HepG2 (cell line): ENCODE data around the gene PEX19. TPM values are rescaled to one million over a fixed set of nuclear protein-coding genes. Genes with fewer than 3 reads are reported as not detected.

ENCODE experiments used
- ARID4A ChIP-seq: sonication (generic); formaldehyde crosslinking; IDR thresholded peaks from 2 replicates; pipeline ENCODE4 v1.5.0; 2020; ENCODE audit warnings: mild to moderate bottlenecking, missing genetic modification reagents, borderline replicate concordance
- ARID5B ChIP-seq: IDR thresholded peaks from 2 replicates; pipeline ENCODE4 v1.4.0; 2020; ENCODE audit warnings: mild to moderate bottlenecking, missing genetic modification reagents
- FOXA1 ChIP-seq, 2 experiments: fragments of 450-650 bp in 1 of 2; sonication (generic) in 1 of 2; formaldehyde crosslinking in 1 of 2; IDR thresholded peaks; 2 replicates each; pipeline versions ENCODE4 v1.4.0 to v1.6.1; 2016 to 2020; ENCODE audit warnings: missing genetic modification reagents in 1 of 2
- FOXK1 ChIP-seq: sonication (generic); formaldehyde crosslinking; IDR thresholded peaks from 2 replicates; pipeline ENCODE4 v1.4.0; 2020; ENCODE audit warnings: low read depth, missing genetic modification reagents, borderline replicate concordance
- KAT7 ChIP-seq: IDR thresholded peaks from 2 replicates; pipeline ENCODE4 v1.6.1; 2018; ENCODE audit warnings: borderline replicate concordance, missing compliant biosample characterization
- KDM3A ChIP-seq: IDR thresholded peaks from 2 replicates; pipeline ENCODE4 v1.6.1; 2018; ENCODE audit warnings: low read depth, missing compliant biosample characterization
- MNT ChIP-seq: fragments of 450-650 bp; IDR thresholded peaks from 2 replicates; pipeline ENCODE4 v1.6.1; 2016
- NCOA2 ChIP-seq: sonication (generic); formaldehyde crosslinking; IDR thresholded peaks from 2 replicates; pipeline ENCODE4 v1.8.0; 2022; ENCODE audit warnings: inconsistent platforms
- NFYB ChIP-seq: sonication (generic); formaldehyde crosslinking; IDR thresholded peaks from 2 replicates; pipeline ENCODE4 v1.4.0; 2020; ENCODE audit warnings: missing genetic modification reagents
- NFYC ChIP-seq: IDR thresholded peaks from 2 replicates; pipeline ENCODE4 v1.6.1; 2016; ENCODE audit warnings: missing genetic modification reagents, missing compliant biosample characterization
- SATB2 ChIP-seq: sonication (generic); formaldehyde crosslinking; IDR thresholded peaks from 2 replicates; pipeline ENCODE4 v1.5.0; 2020; ENCODE audit warnings: missing genetic modification reagents
- SP2 ChIP-seq: sonication (generic); formaldehyde crosslinking; IDR thresholded peaks from 2 replicates; pipeline ENCODE4 v1.5.1; 2020; ENCODE audit warnings: mild to moderate bottlenecking, missing genetic modification reagents
- TFDP1 ChIP-seq: IDR thresholded peaks from 2 replicates; pipeline ENCODE4 v1.6.1; 2016; ENCODE audit warnings: missing compliant biosample characterization, missing genetic modification reagents, borderline replicate concordance
- TGIF2 ChIP-seq: IDR thresholded peaks from 2 replicates; pipeline ENCODE4 v1.6.1; 2016; ENCODE audit warnings: control low read depth, missing compliant biosample characterization
- ZNF143 ChIP-seq: sonication (generic); formaldehyde crosslinking; IDR thresholded peaks from 2 replicates; pipeline ENCODE4 v1.4.0; 2020; ENCODE audit warnings: missing genetic modification reagents
- ZNF296 ChIP-seq: sonication (generic); formaldehyde crosslinking; conservative IDR thresholded peaks from 2 replicates; pipeline ENCODE4 v1.5.0; 2020; ENCODE audit warnings: mild to moderate bottlenecking, missing genetic modification reagents
- ZNF546 ChIP-seq: sonication (generic); formaldehyde crosslinking; conservative IDR thresholded peaks from 2 replicates; pipeline ENCODE4 v1.8.1; 2023; ENCODE audit warnings: mild to moderate bottlenecking, missing genetic modification reagents
- ZNF772 ChIP-seq: sonication (generic); formaldehyde crosslinking; IDR thresholded peaks from 2 replicates; pipeline ENCODE4 v1.5.0; 2020; ENCODE audit warnings: mild to moderate bottlenecking, missing genetic modification reagents
- ZZZ3 ChIP-seq: sonication (generic); formaldehyde crosslinking; IDR thresholded peaks from 2 replicates; pipeline ENCODE4 v1.4.0; 2020; ENCODE audit warnings: missing genetic modification reagents, mild to moderate bottlenecking, borderline replicate concordance
- polyA plus RNA-seq, 8 experiments: library from polyadenylated mRNA; depleted of rRNA in 3 of 8; stranded (reverse) in 7 of 8; unstranded in 1 of 8; fragments of >200 nt; fragmentation: Illumina TruSeq in 4 of 8; extraction: Trizol in 4 of 8; gene quantifications; 2 replicates each; pipeline versions ENCODE4 v1.2.1 to v1.2.3, GENCODE V29; 2011 to 2016; ENCODE audit warnings: low read depth in 4 of 8, missing spikeins in 1 of 8, mixed read lengths in 1 of 8; ENCODE audit not compliant: insufficient read depth in 1 of 8
- total RNA-seq, 5 experiments: library from RNA; depleted of rRNA; stranded (reverse); fragments of >200 nt; fragmentation: Illumina TruSeq; extraction: Trizol; gene quantifications; 2 replicates each; pipeline ENCODE4 v1.2.3, GENCODE V29; 2016; ENCODE audit warnings: low read depth in 1 of 5

Gene PEX19
- total and polyA plus RNA-seq, 2 of the 13 experiments (the other 11 are each of a cell fraction or from before 2014, with no cell fraction given): 47.0 to 51.8 TPM

- TF ChIP-seq ARID5B (CRISPR knock-in tag) (peak; percentile 25; the same call in 1 of the 2 replicates), ZNF772 (0 out of 2 replicates have a peak, but pooled peaks have one; percentile 10), FOXK1 (CRISPR knock-in tag) (peak; percentile 68; the same call in 1 of the 2 replicates), NCOA2 (CRISPR knock-in tag) (peak; percentile 31; the same call in 1 of the 2 replicates), KAT7 (CRISPR knock-in tag) (peak; percentile 71; the same call in 1 of the 2 replicates), TGIF2 (CRISPR knock-in tag) (peak; percentile 66), ZNF546 (CRISPR knock-in tag) (0 out of 2 replicates have a peak, but pooled peaks have one; percentile 49), FOXA1 (IDR thresholded peaks at IDR 0.05) (no peak), FOXA1 (CRISPR knock-in tag; IDR thresholded peaks at IDR 0.05) (0 out of 2 replicates have a peak, but pooled peaks have one; percentile 18), ZZZ3 (CRISPR knock-in tag) (no peak), NFYC (CRISPR knock-in tag) (peak; percentile 91), ZNF143 (0 out of 2 replicates have a peak, but pooled peaks have one; percentile 17), ZNF296 (CRISPR knock-in tag) (no peak), SATB2 (no peak), KDM3A (CRISPR knock-in tag) (peak; percentile 40; the same call in 1 of the 2 replicates), SP2 (CRISPR knock-in tag) (peak; percentile 87), NFYB (CRISPR knock-in tag) (peak; percentile 86), ARID4A (CRISPR knock-in tag) (peak; percentile 87; the same call in 1 of the 2 replicates), TFDP1 (CRISPR knock-in tag) (peak; percentile 98), MNT (0 out of 2 replicates have a peak, but pooled peaks have one; percentile 9)
Measured at GRCh38 chr1:160284782-160285344, at the start of gene PEX19 (continued).
